KMS-11 (cell line): ENCODE data around the gene ANKRD44.

Experiments
- H2AFZ ChIP-seq: fragments of 200-600 bp; sonication (generic); 2 replicates; pipeline ENCODE4 v1.6.1; 2016; ENCODE audit warnings: antibody characterized with exemption, mixed run types, low read depth
- H3K27ac ChIP-seq: fragments of 200-600 bp; sonication (generic); 2 replicates; pipeline ENCODE4 v1.6.1; 2016; ENCODE audit warnings: mild to moderate bottlenecking, mixed run types
- H3K27me3 ChIP-seq: fragments of 200-600 bp; sonication (generic); 2 replicates; pipeline ENCODE4 v1.6.1; 2017; ENCODE audit warnings: mild to moderate bottlenecking, low read depth, mixed run types, moderate library complexity; ENCODE audit not compliant: insufficient read depth
- H3K36me3 ChIP-seq: fragments of 200-600 bp; sonication (generic); 2 replicates; pipeline ENCODE4 v1.6.1; 2017; ENCODE audit warnings: mild to moderate bottlenecking, mixed run types; ENCODE audit not compliant: insufficient read depth
- H3K4me1 ChIP-seq: fragments of 200-600 bp; sonication (generic); 2 replicates; pipeline ENCODE4 v1.6.1; 2016; ENCODE audit warnings: mild to moderate bottlenecking, low read depth, mixed run types; ENCODE audit not compliant: poor library complexity, severe bottlenecking
- H3K4me2 ChIP-seq: fragments of 200-600 bp; sonication (generic); 2 replicates; pipeline ENCODE4 v1.7.0; 2016; ENCODE audit warnings: mild to moderate bottlenecking, mixed run types
- H3K4me3 ChIP-seq: fragments of 200-600 bp; sonication (generic); IDR thresholded peaks from 2 replicates; pipeline ENCODE4 v1.6.1; 2017; ENCODE audit warnings: low read depth, low read length, mixed read lengths; ENCODE audit not compliant: insufficient read depth
- H3K79me2 ChIP-seq: fragments of 200-600 bp; sonication (generic); 2 replicates; pipeline ENCODE4 v1.6.1; 2016; ENCODE audit warnings: low read depth, mixed run types; ENCODE audit not compliant: insufficient read depth
- H3K9ac ChIP-seq: fragments of 200-600 bp; sonication (generic); 2 replicates; pipeline ENCODE4 v1.6.1; 2016; ENCODE audit warnings: mild to moderate bottlenecking, mixed run types
- H4K20me1 ChIP-seq: fragments of 200-600 bp; sonication (generic); 2 replicates; pipeline ENCODE4 v1.6.1; 2016; ENCODE audit warnings: mild to moderate bottlenecking, mixed run types; ENCODE audit not compliant: insufficient read depth
- CTCF ChIP-seq: fragments of 200-600 bp; sonication (generic); conservative IDR thresholded peaks from 2 replicates; pipeline ENCODE4 v1.6.1; 2017; ENCODE audit warnings: low read depth, mild to moderate bottlenecking, antibody characterized with exemption, low read length, moderate library complexity, mixed read lengths

The ANKRD44 gene

DNA sequence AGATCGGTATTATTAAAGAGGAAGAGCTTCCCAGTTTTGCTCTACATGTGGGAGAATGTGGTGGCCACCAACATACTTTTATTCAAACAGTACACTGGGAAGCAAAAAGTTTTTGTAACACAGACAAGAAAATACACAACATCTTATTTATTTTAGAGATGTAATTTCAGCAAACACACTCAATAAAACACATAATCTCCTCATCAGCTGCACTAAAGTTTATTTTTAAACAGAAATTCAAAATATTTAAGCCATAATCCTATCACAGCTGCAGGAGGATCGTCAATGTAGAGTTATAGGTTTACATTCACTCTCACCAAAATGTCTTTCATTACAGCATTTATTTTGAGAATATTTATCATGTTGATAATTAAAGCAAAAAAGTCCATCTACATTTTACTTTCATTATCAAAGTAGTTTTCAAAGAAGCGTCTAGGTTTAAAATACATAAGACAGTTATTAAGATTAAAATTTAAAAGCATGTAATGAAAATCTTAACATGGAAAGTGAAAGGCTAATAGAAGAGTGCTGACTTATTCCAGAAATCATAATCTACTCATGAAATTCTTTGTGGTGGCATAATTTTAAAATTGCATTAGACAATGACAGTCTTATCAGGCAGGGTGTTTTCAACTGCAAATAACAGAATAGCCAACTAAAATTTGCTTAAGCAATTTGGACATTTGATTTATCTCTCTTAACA lies 61.0 kb downstream of the ANKRD44 start:
- no peak overlapping the region for H3K9ac ChIP-seq
- H3K4me3 ChIP-seq: no peak overlapping the region
- no peaks in the 10 kb centered on the region for H3K4me1 ChIP-seq
- H3K79me2 ChIP-seq: no peaks in the 10 kb centered on the region
- TF ChIP-seq CTCF: no peak
- H4K20me1 ChIP-seq: no peaks in the 10 kb centered on the region
- no peak overlapping the region for H3K4me2 ChIP-seq
- H3K27me3 ChIP-seq: no peaks in the 10 kb centered on the region
- H3K27ac ChIP-seq: no peak overlapping the region
- H2AFZ ChIP-seq: no peak overlapping the region
- H3K36me3 ChIP-seq: no peaks in the 10 kb centered on the region

DNA sequence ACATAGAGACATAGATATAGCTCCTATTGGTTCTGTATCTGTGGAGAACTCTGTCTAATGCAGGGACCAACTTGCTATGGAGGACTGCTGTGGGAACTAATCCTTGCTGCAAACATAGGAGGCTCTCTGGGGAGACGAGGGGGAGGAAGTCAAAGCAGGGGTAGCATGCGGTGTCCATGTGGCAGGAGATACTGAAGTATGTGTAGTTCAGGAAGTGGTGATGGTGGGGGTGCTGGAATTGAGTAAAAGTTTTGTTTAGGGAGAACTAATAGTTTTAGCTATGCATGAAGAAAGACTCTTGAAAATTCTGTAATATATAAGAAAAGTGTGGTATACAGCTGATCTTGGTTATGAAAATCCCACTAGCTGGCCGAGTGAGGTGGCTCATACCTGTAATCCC lies 62.0 kb downstream of the ANKRD44 start:
- H3K4me2 ChIP-seq: no peak overlapping the region
- H3K27ac ChIP-seq: no peak overlapping the region
- H3K79me2 ChIP-seq: no peaks in the 10 kb centered on the region
- no peak for TF ChIP-seq CTCF
- H3K27me3 ChIP-seq: no peaks in the 10 kb centered on the region
- no peaks in the 10 kb centered on the region for H4K20me1 ChIP-seq
- no peaks in the 10 kb centered on the region for H3K36me3 ChIP-seq
- H3K9ac ChIP-seq: no peak overlapping the region
- no peak overlapping the region for H2AFZ ChIP-seq
- H3K4me3 ChIP-seq: no peak overlapping the region
- no peaks in the 10 kb centered on the region for H3K4me1 ChIP-seq

- Histone ChIP-seq H3K4me3 (no peak overlapping the region), H3K4me2 (no peak overlapping the region), H2AFZ (no peak overlapping the region), H3K9ac (no peak overlapping the region), H4K20me1 (no peaks in the 10 kb centered on the region), H3K27me3 (no peaks in the 10 kb centered on the region), H3K4me1 (no peaks in the 10 kb centered on the region), H3K27ac (no peak overlapping the region), H3K79me2 (no peaks in the 10 kb centered on the region), H3K36me3 (no peaks in the 10 kb centered on the region)
- TF ChIP-seq CTCF: no peak
Observed at GRCh38 chr2:197248001-197248401, 62.6 kb downstream of the ANKRD44 start.

DNA sequence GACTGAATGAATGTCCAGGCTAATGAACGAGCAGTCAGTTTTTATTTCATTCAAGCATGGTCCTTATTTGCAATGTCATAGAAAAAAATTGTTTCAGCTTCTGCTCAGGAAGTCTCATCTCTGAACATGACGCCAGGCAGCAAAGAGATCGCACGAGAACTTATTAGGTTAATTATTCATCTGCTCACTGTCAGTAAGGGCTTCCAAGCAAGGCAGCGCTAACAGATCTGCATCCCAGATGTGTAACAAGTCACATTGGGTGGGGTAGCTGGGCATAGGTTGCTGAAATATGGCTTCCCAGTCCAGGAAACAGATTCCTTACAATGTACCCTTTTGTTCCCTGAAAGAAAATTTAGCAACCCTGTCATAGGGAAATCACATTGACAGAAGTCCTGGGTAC lies 63.5 kb downstream of the ANKRD44 start:
- Histone ChIP-seq H3K9ac (no peak overlapping the region), H3K4me1 (peaks cover under 1% of the 10 kb centered on the region), H3K4me2 (no peak overlapping the region), H3K27ac (no peak overlapping the region), H3K36me3 (no peaks in the 10 kb centered on the region), H4K20me1 (no peaks in the 10 kb centered on the region), H3K4me3 (no peak overlapping the region), H2AFZ (no peak overlapping the region), H3K27me3 (no peaks in the 10 kb centered on the region), H3K79me2 (no peaks in the 10 kb centered on the region)
- no peak for TF ChIP-seq CTCF
